K562 (cell line): ENCODE data around the gene SHANK1. TPM values are rescaled to one million over a fixed set of nuclear protein-coding genes. Genes with fewer than 3 reads are reported as not detected.

Source experiments
- CREB3L1 ChIP-seq: fragments of 450-650 bp; IDR thresholded peaks from 2 replicates; pipeline ENCODE4 v1.6.1; 2014; ENCODE audit warnings: low read depth, mild to moderate bottlenecking, moderate library complexity, borderline replicate concordance
- FOXO4 ChIP-seq: fragments of 450-650 bp; formaldehyde crosslinking; IDR thresholded peaks from 2 replicates; pipeline ENCODE4 v1.4.0; 2020; ENCODE audit warnings: mild to moderate bottlenecking, moderate library complexity
- HCFC1 ChIP-seq: IDR thresholded peaks from 2 replicates; pipeline ENCODE4 v1.6.1; 2012; ENCODE audit warnings: low read depth, low read length, improper control_type of control experiment
- HOXB6 ChIP-seq: fragments of 250-450 bp; sonication (Bioruptor Pico); IDR thresholded peaks from 2 replicates; pipeline ENCODE4 v1.5.1; 2022; ENCODE audit warnings: mild to moderate bottlenecking, borderline replicate concordance
- KLF6 ChIP-seq: fragments of 250-450 bp; sonication (Bioruptor Pico); IDR thresholded peaks from 2 replicates; pipeline ENCODE4 v1.4.0; 2020; ENCODE audit warnings: mild to moderate bottlenecking, moderate library complexity, borderline replicate concordance
- PRPF4 ChIP-seq: fragments of 200-400 bp; formaldehyde crosslinking; IDR thresholded peaks from one replicate; pipeline ENCODE4 v1.6.1; 2017; ENCODE audit warnings: low read length, low read depth, mild to moderate bottlenecking; ENCODE audit not compliant: insufficient read depth, poor library complexity, severe bottlenecking
- RAD51 ChIP-seq: fragments of 450-650 bp; IDR thresholded peaks from 2 replicates; pipeline ENCODE4 v1.7.1; 2016; ENCODE audit warnings: low read depth, mild to moderate bottlenecking, borderline replicate concordance
- SOX6 ChIP-seq: fragments of 450-650 bp; IDR thresholded peaks from 2 replicates; pipeline ENCODE4 v1.6.1; 2014; ENCODE audit warnings: mild to moderate bottlenecking
- SREBF1 ChIP-seq: fragments of 150-350 bp; IDR thresholded peaks from 2 replicates; pipeline ENCODE4 v1.6.1; 2014; ENCODE audit warnings: antibody characterized with exemption, low read depth, low read length, borderline replicate concordance
- TAF15 ChIP-seq: fragments of 200-400 bp; formaldehyde crosslinking; IDR thresholded peaks from 2 replicates; pipeline ENCODE4 v1.6.1; 2017; ENCODE audit warnings: mild to moderate bottlenecking, low read depth, low read length, moderate library complexity
- U2AF2 ChIP-seq: fragments of 200-400 bp; formaldehyde crosslinking; optimal IDR thresholded peaks from 2 replicates; pipeline ENCODE3; 2017; ENCODE audit warnings: low read depth, mild to moderate bottlenecking, low read length
- UBTF ChIP-seq, 2 experiments: IDR thresholded peaks; 2 replicates each; pipeline ENCODE4 v1.6.1; 2012; ENCODE audit warnings: improper control_type of control experiment in 2 of 2, low read depth in 2 of 2, low read length in 2 of 2, borderline replicate concordance in 1 of 2
- USF1 ChIP-seq: sonication (generic); formaldehyde crosslinking; IDR thresholded peaks from 2 replicates; pipeline ENCODE4 v1.9.0; 2022; ENCODE audit warnings: mild to moderate bottlenecking, missing genetic modification reagents
- ZBTB26 ChIP-seq: fragments of 450-650 bp; formaldehyde crosslinking; IDR thresholded peaks from 2 replicates; pipeline ENCODE4 v1.4.0; 2022; ENCODE audit warnings: missing genetic modification characterization
- ZKSCAN3 ChIP-seq: fragments of 250-450 bp; sonication (Bioruptor Pico); IDR thresholded peaks from 2 replicates; pipeline ENCODE4 v1.4.0; 2020
- ZZZ3 ChIP-seq: fragments of 450-650 bp; IDR thresholded peaks from 2 replicates; pipeline ENCODE4 v1.6.1; 2016; ENCODE audit warnings: antibody characterized with exemption, mild to moderate bottlenecking, moderate library complexity
- polyA plus RNA-seq, 8 experiments: library from polyadenylated mRNA; depleted of rRNA in 4 of 8; stranded (reverse) in 5 of 8; unstranded in 3 of 8; fragments of >200 nt; fragmentation: Nextera tagmentation in 2 of 8; fragmentation: Illumina TruSeq in 1 of 8; extraction: Ambion mirVana in 2 of 8; extraction: Trizol in 1 of 8; gene quantifications; 2 replicates each; pipeline versions ENCODE4 v1.2.1 to v1.2.3, GENCODE V29; 2011 to 2014; ENCODE audit warnings: inconsistent platforms in 1 of 8, missing spikeins in 1 of 8
- total RNA-seq, 7 experiments: library from RNA; depleted of rRNA in 6 of 7; stranded (reverse); fragments of >200 nt in 6 of 7; fragmentation: Illumina TruSeq in 2 of 7; extraction: Trizol in 2 of 7; gene quantifications; 2 replicates each; pipeline versions ENCODE4 v1.2.1 to v1.2.3, GENCODE V29; 2011 to 2021; ENCODE audit warnings: low replicate concordance in 1 of 7

Gene SHANK1
- total and polyA plus RNA-seq, 9 of the 15 experiments (the other 6 are each of a cell fraction or from before 2014, with no cell fraction given): 0.33 to 1.3 (median 0.55) TPM; not detected in 2

- no peak for TF ChIP-seq KLF6 (CRISPR knock-in tag)
- TF ChIP-seq RAD51: no peak
- TF ChIP-seq PRPF4: no peak
- peak; percentile 79; the same call in 1 of the 2 replicates for TF ChIP-seq CREB3L1
- peak; percentile 50 for TF ChIP-seq HCFC1
- TF ChIP-seq UBTF (IDR thresholded peaks at IDR 0.05; ENCODE audit: borderline replicate concordance in 1 of 2, low read depth in 2 of 2, low read length in 2 of 2): peak in 1 of 2 experiments; percentile 74; a peak in 1 of 4 replicates
- no peak for TF ChIP-seq U2AF2
- no peak for TF ChIP-seq HOXB6 (CRISPR knock-in tag)
- TF ChIP-seq FOXO4 (CRISPR knock-in tag): no peak
- no peak for TF ChIP-seq ZZZ3
- TF ChIP-seq SOX6: peak; percentile 14; the same call in 1 of the 2 replicates
- TF ChIP-seq TAF15: no peak
- no peak for TF ChIP-seq ZBTB26 (CRISPR knock-in tag)
- TF ChIP-seq USF1: no peak
- no peak for TF ChIP-seq ZKSCAN3 (CRISPR knock-in tag)
- TF ChIP-seq SREBF1: no peak
Observed at GRCh38 chr19:50724522-50725217, 5.1 kb upstream of the SHANK1 start (continued).
